K562 (cell line): ENCODE data around the gene NACC1. TPM values are rescaled to one million over a fixed set of nuclear protein-coding genes. Genes with fewer than 3 reads are reported as not detected.

Source experiments
- KHSRP ChIP-seq: fragments of 450-650 bp; IDR thresholded peaks from 2 replicates; pipeline ENCODE4 v1.6.1; 2017
- L3MBTL2 ChIP-seq: fragments of 450-650 bp; IDR thresholded peaks from 2 replicates; pipeline ENCODE4 v1.6.1; 2016; ENCODE audit warnings: mild to moderate bottlenecking, moderate library complexity
- MIER1 ChIP-seq: fragments of 450-650 bp; IDR thresholded peaks from 2 replicates; pipeline ENCODE4 v1.6.1; 2016; ENCODE audit warnings: antibody characterized with exemption, mild to moderate bottlenecking, low read depth
- NFIC ChIP-seq: fragments of 450-650 bp; IDR thresholded peaks from 2 replicates; pipeline ENCODE4 v1.6.1; 2017; ENCODE audit warnings: mild to moderate bottlenecking, inconsistent platforms
- NR2C2 ChIP-seq, 2 experiments: fragments of 200-800 bp in 1 of 2; sonication (Bioruptor generic) in 1 of 2; sonication (generic) in 1 of 2; formaldehyde crosslinking in 1 of 2; IDR thresholded peaks; 2 replicates each; pipeline versions ENCODE4 v1.6.1 to v1.8.0; 2016 to 2022; ENCODE audit warnings: mild to moderate bottlenecking in 1 of 2, missing compliant biosample characterization in 1 of 2, missing genetic modification characterization in 1 of 2, missing genetic modification reagents in 1 of 2
- POLR2A ChIP-seq: fragments of 450-650 bp; conservative IDR thresholded peaks from 2 replicates; pipeline ENCODE4 v1.6.1; 2016
- PURB ChIP-seq: sonication (generic); formaldehyde crosslinking; IDR thresholded peaks from 2 replicates; pipeline ENCODE4 v1.9.0; 2021; ENCODE audit warnings: low read depth, mild to moderate bottlenecking, missing genetic modification reagents
- RB1 ChIP-seq: fragments of 450-650 bp; IDR thresholded peaks from 2 replicates; pipeline ENCODE4 v1.6.1; 2017; ENCODE audit warnings: low read depth, mild to moderate bottlenecking
- RERE ChIP-seq: sonication (generic); formaldehyde crosslinking; IDR thresholded peaks from 2 replicates; pipeline ENCODE4 v1.8.0; 2023; ENCODE audit warnings: missing genetic modification reagents, mild to moderate bottlenecking, borderline replicate concordance
- RHOXF2B ChIP-seq: fragments of 250-450 bp; sonication (Bioruptor Pico); conservative IDR thresholded peaks from 2 replicates; pipeline ENCODE4 v1.5.1; 2021
- ZNF121 ChIP-seq: sonication (generic); formaldehyde crosslinking; conservative IDR thresholded peaks from 2 replicates; pipeline ENCODE4 v1.8.0; 2022; ENCODE audit warnings: missing genetic modification reagents
- ZNF174 ChIP-seq: fragments of 250-450 bp; sonication (Bioruptor Pico); IDR thresholded peaks from 2 replicates; pipeline ENCODE4 v1.4.0; 2020; ENCODE audit warnings: mild to moderate bottlenecking
- ZNF75A ChIP-seq: fragments of 450-650 bp; formaldehyde crosslinking; IDR thresholded peaks from 2 replicates; pipeline ENCODE4 v1.4.0; 2020; ENCODE audit warnings: mild to moderate bottlenecking
- polyA plus RNA-seq, 8 experiments: library from polyadenylated mRNA; depleted of rRNA in 4 of 8; stranded (reverse) in 5 of 8; unstranded in 3 of 8; fragments of >200 nt; fragmentation: Nextera tagmentation in 2 of 8; fragmentation: Illumina TruSeq in 1 of 8; extraction: Ambion mirVana in 2 of 8; extraction: Trizol in 1 of 8; gene quantifications; 2 replicates each; pipeline versions ENCODE4 v1.2.1 to v1.2.3, GENCODE V29; 2011 to 2014; ENCODE audit warnings: inconsistent platforms in 1 of 8, missing spikeins in 1 of 8
- total RNA-seq, 7 experiments: library from RNA; depleted of rRNA in 6 of 7; stranded (reverse); fragments of >200 nt in 6 of 7; fragmentation: Illumina TruSeq in 2 of 7; extraction: Trizol in 2 of 7; gene quantifications; 2 replicates each; pipeline versions ENCODE4 v1.2.1 to v1.2.3, GENCODE V29; 2011 to 2021; ENCODE audit warnings: low replicate concordance in 1 of 7
- TF ChIP-seq, protein P1 (sequence below): fragments of 450-650 bp; formaldehyde crosslinking; IDR thresholded peaks from 2 replicates; pipeline ENCODE4 v1.4.0; 2020; ENCODE audit warnings: mild to moderate bottlenecking, mixed read lengths
- TF ChIP-seq, protein P2 (sequence below): sonication (generic); formaldehyde crosslinking; IDR thresholded peaks from 2 replicates; pipeline ENCODE4 v1.8.0; 2022; ENCODE audit warnings: mild to moderate bottlenecking, low read depth, missing genetic modification reagents

NACC1 gene
- total and polyA plus RNA-seq, 9 of the 15 experiments (the other 6 are each of a cell fraction or from before 2014, with no cell fraction given): 0.04 to 96.6 (median 25.8) TPM

GRCh38 chr19:13099073-13099999, 18.7 kb upstream of the NACC1 start (continued):
- no peak for TF ChIP-seq PURB (CRISPR knock-in tag)
- no peak for TF ChIP-seq KHSRP
- TF ChIP-seq RERE (CRISPR knock-in tag): no peak
- TF ChIP-seq ZNF121 (CRISPR knock-in tag): no peak
- no peak for TF ChIP-seq POLR2A
- TF ChIP-seq ZNF174 (CRISPR knock-in tag): no peak
- TF ChIP-seq NR2C2 (CRISPR knock-in tag; IDR thresholded peaks at IDR 0.05): 0 out of 2 replicates have a peak, but pooled peaks have one; percentile 16
- 0 out of 2 replicates have a peak, but pooled peaks have one; percentile 53 for TF ChIP-seq NR2C2 (tag; IDR thresholded peaks at IDR 0.05)
- TF ChIP-seq NFIC: no peak
- peak; percentile 35; the same call in 1 of the 2 replicates for TF ChIP-seq RB1
- TF ChIP-seq, protein P1, sequence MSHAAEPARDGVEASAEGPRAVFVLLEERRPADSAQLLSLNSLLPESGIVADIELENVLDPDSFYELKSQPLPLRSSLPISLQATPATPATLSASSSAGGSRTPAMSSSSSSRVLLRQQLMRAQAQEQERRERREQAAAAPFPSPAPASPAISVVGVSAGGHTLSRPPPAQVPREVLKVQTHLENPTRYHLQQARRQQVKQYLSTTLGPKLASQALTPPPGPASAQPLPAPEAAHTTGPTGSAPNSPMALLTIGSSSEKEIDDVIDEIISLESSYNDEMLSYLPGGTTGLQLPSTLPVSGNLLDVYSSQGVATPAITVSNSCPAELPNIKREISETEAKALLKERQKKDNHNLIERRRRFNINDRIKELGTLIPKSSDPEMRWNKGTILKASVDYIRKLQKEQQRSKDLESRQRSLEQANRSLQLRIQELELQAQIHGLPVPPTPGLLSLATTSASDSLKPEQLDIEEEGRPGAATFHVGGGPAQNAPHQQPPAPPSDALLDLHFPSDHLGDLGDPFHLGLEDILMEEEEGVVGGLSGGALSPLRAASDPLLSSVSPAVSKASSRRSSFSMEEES: no peak
- no peak for TF ChIP-seq ZNF75A (CRISPR knock-in tag)
- TF ChIP-seq, protein P2, sequence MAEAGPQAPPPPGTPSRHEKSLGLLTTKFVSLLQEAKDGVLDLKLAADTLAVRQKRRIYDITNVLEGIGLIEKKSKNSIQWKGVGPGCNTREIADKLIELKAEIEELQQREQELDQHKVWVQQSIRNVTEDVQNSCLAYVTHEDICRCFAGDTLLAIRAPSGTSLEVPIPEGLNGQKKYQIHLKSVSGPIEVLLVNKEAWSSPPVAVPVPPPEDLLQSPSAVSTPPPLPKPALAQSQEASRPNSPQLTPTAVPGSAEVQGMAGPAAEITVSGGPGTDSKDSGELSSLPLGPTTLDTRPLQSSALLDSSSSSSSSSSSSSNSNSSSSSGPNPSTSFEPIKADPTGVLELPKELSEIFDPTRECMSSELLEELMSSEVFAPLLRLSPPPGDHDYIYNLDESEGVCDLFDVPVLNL (CRISPR knock-in tag): no peak
- peak; percentile 97 for TF ChIP-seq L3MBTL2
- TF ChIP-seq MIER1: no peak
- TF ChIP-seq RHOXF2B: 0 out of 2 replicates have a peak, but pooled peaks have one; percentile 60
